IMR-90 (cell line): ENCODE measurements around the gene ST6GALNAC3. TPM values are rescaled to one million over a fixed set of nuclear protein-coding genes. Genes with fewer than 3 reads are reported as not detected.

Source experiments
- ATAC-seq: fragments of 200-7000 bp; cut with Tn5 transposase; 2 replicates; pipeline ENCODE4 v1.9.1; 2020; ENCODE audit warnings: low read depth, mild to moderate bottlenecking, moderate library complexity
- BruUV-seq: library from RNA; stranded (reverse); fragments of 400-500 nt; replicated peaks from 2 replicates; lab custom pipeline; 2021; lab: Mats Ljungman, UMichigan
- CTCF ChIA-PET: fragments of 300-600 bp; formaldehyde crosslinking; extraction: SDS; loops from one replicate; lab custom pipeline; 2021; ENCODE audit warnings: antibody characterized with exemption; lab: Yijun Ruan, JAX
- POLR2A ChIA-PET: fragments of 300-600 bp; sonication (Branson Sonifier 250); formaldehyde crosslinking; loops from one replicate; lab custom pipeline; 2022; ENCODE audit warnings: antibody characterized with exemption; ENCODE audit not compliant: unreplicated experiment; lab: Charles Lee
- DNase-seq: peaks from one replicate; pipeline ENCODE4 v3.0.0; 2013
- H2AFZ ChIP-seq: replicated peaks from 2 replicates; pipeline ENCODE3; 2013; ENCODE audit warnings: low read length, mild to moderate bottlenecking; ENCODE audit not compliant: poor library complexity
- H2AK5ac ChIP-seq: 2 replicates; pipeline ENCODE4 v1.6.1; 2013; ENCODE audit warnings: low read depth, low read length, inconsistent platforms
- H2AK9ac ChIP-seq: replicated peaks from 2 replicates; pipeline ENCODE3; 2013; ENCODE audit warnings: mild to moderate bottlenecking, low read depth, low read length, moderate library complexity; ENCODE audit not compliant: poor library complexity
- H2BK120ac ChIP-seq: 2 replicates; pipeline ENCODE4 v1.6.1; 2013; ENCODE audit warnings: low read depth, low read length, inconsistent platforms
- H2BK15ac ChIP-seq: 3 replicates; pipeline ENCODE4 v1.6.1; 2013; ENCODE audit warnings: low read depth, low read length, inconsistent platforms
- H2BK20ac ChIP-seq: 2 replicates; pipeline ENCODE4 v1.6.1; 2013; ENCODE audit warnings: low read depth, mild to moderate bottlenecking, inconsistent platforms, low read length, moderate library complexity
- H2BK5ac ChIP-seq: 2 replicates; pipeline ENCODE4 v1.6.1; 2013; ENCODE audit warnings: mild to moderate bottlenecking, low read depth, low read length, inconsistent platforms; ENCODE audit not compliant: poor library complexity, severe bottlenecking
- H3K14ac ChIP-seq: replicated peaks from 2 replicates; pipeline ENCODE4 v1.6.1; 2013; ENCODE audit warnings: low read depth, low read length, inconsistent platforms
- H3K18ac ChIP-seq: 2 replicates; pipeline ENCODE4 v1.6.1; 2013; ENCODE audit warnings: low read depth, low read length, control low read depth
- H3K23ac ChIP-seq: 2 replicates; pipeline ENCODE4 v1.6.1; 2013; ENCODE audit warnings: low read depth, low read length, inconsistent platforms
- H3K27ac ChIP-seq: 2 replicates; pipeline ENCODE4 v1.5.1; 2013; ENCODE audit warnings: mild to moderate bottlenecking, control low read depth, low read length; ENCODE audit not compliant: insufficient read depth
- H3K27me3 ChIP-seq: 2 replicates; pipeline ENCODE4 v1.6.1; 2013; ENCODE audit warnings: low read length; ENCODE audit not compliant: control insufficient read depth, insufficient read depth
- H3K36me3 ChIP-seq: 2 replicates; pipeline ENCODE4 v1.6.1; 2013; ENCODE audit warnings: low read length, mixed read lengths; ENCODE audit not compliant: control insufficient read depth, insufficient read depth
- H3K4ac ChIP-seq: 2 replicates; pipeline ENCODE4 v1.6.1; 2013; ENCODE audit warnings: low read depth, low read length, inconsistent platforms
- H3K4me1 ChIP-seq: 2 replicates; pipeline ENCODE4 v1.6.1; 2013; ENCODE audit warnings: low read length, mixed read lengths; ENCODE audit not compliant: control insufficient read depth, insufficient read depth
- H3K4me2 ChIP-seq: 2 replicates; pipeline ENCODE4 v1.6.1; 2013; ENCODE audit warnings: low read depth, mild to moderate bottlenecking, control low read depth, low read length, moderate library complexity
- H3K4me3 ChIP-seq: 2 replicates; pipeline ENCODE4 v1.5.1; 2013; ENCODE audit warnings: low read depth, mild to moderate bottlenecking, control low read depth, low read length, moderate library complexity; ENCODE audit not compliant: insufficient read depth
- H3K56ac ChIP-seq: 2 replicates; pipeline ENCODE4 v1.6.1; 2013; ENCODE audit warnings: low read length, inconsistent platforms; ENCODE audit not compliant: insufficient read depth; ENCODE audit errors: extremely low read depth
- H3K79me1 ChIP-seq, 2 experiments: 2 replicates each; pipeline ENCODE4 v1.6.1; 2013; ENCODE audit warnings: low read length in 2 of 2, inconsistent platforms in 1 of 2, low read depth in 1 of 2
- H3K9ac ChIP-seq: 2 replicates; pipeline ENCODE4 v1.6.1; 2013; ENCODE audit warnings: low read depth, low read length, control low read depth
- H3K9me1 ChIP-seq: 2 replicates; pipeline ENCODE4 v1.6.1; 2013; ENCODE audit warnings: low read length, inconsistent platforms; ENCODE audit not compliant: insufficient read depth
- H3K9me3 ChIP-seq: 2 replicates; pipeline ENCODE4 v1.6.1; 2013; ENCODE audit warnings: low read length; ENCODE audit not compliant: control insufficient read depth, insufficient read depth
- H4K20me1 ChIP-seq: 2 replicates; pipeline ENCODE4 v1.6.1; 2013; ENCODE audit warnings: low read length, inconsistent platforms; ENCODE audit not compliant: insufficient read depth
- H4K5ac ChIP-seq: 2 replicates; pipeline ENCODE4 v1.6.1; 2013; ENCODE audit warnings: mild to moderate bottlenecking, low read depth, low read length, control low read depth
- H4K8ac ChIP-seq, 2 experiments: 2 replicates each; pipeline ENCODE4 v1.6.1; 2013; ENCODE audit warnings: low read depth in 2 of 2, low read length in 2 of 2, control low read depth in 1 of 2, inconsistent platforms in 1 of 2
- H4K91ac ChIP-seq: 2 replicates; pipeline ENCODE4 v1.6.1; 2013; ENCODE audit warnings: low read depth, low read length, inconsistent platforms; ENCODE audit not compliant: insufficient read depth
- CEBPB ChIP-seq: IDR thresholded peaks from 2 replicates; pipeline ENCODE4 v1.6.1; 2012; ENCODE audit warnings: low read depth, low read length, improper control_type of control experiment
- CTCF ChIP-seq: conservative IDR thresholded peaks from 2 replicates; pipeline ENCODE4 v1.5.1; 2012; ENCODE audit warnings: mild to moderate bottlenecking, low read depth, low read length, improper control_type of control experiment
- FOS ChIP-seq: fragments of 150-350 bp; IDR thresholded peaks from 2 replicates; pipeline ENCODE4 v1.6.1; 2016; ENCODE audit warnings: low read depth, low read length
- MXI1 ChIP-seq: IDR thresholded peaks from 2 replicates; pipeline ENCODE4 v1.6.1; 2012; ENCODE audit warnings: low read depth, mild to moderate bottlenecking, low read length, moderate library complexity, borderline replicate concordance
- NFE2L2 ChIP-seq: fragments of 150-350 bp; IDR thresholded peaks from 2 replicates; pipeline ENCODE4 v1.6.1; 2016; ENCODE audit warnings: low read depth, mild to moderate bottlenecking, low read length
- RAD21 ChIP-seq: IDR thresholded peaks from 2 replicates; pipeline ENCODE4 v1.6.1; 2012; ENCODE audit warnings: low read length, improper control_type of control experiment
- RCOR1 ChIP-seq: IDR thresholded peaks from 2 replicates; pipeline ENCODE4 v1.6.1; 2012; ENCODE audit warnings: mild to moderate bottlenecking, low read length, improper control_type of control experiment; ENCODE audit not compliant: insufficient replicate concordance
- dilution Hi-C: fragments of 300-500 bp; cut with HindIII; formaldehyde crosslinking; loops from one replicate; pipeline ENCODE4 v1.14.3; 2018; ENCODE audit warnings: low sequenced_read_pairs; ENCODE audit not compliant: unreplicated experiment
- in situ Hi-C: fragments of 300-500 bp; cut with MboI; formaldehyde crosslinking; loops from 3 replicates; pipeline ENCODE4 v1.14.3; 2019; ENCODE audit warnings: low sequenced_read_pairs, inconsistent platforms, mixed read lengths
- intact Hi-C: fragments of 100-400 bp; cut with micrococcal nuclease; formaldehyde crosslinking; loops from 2 replicates; pipeline ENCODE4 v1.10.0; 2022
- polyA plus RNA-seq, 3 experiments: library from polyadenylated mRNA; depleted of rRNA; stranded (reverse); fragments of >200 nt; gene quantifications; 2 replicates each; pipeline ENCODE4 v1.2.3, GENCODE V29; 2012; ENCODE audit warnings: low replicate concordance in 1 of 3
- total RNA-seq: library from RNA; depleted of rRNA; stranded (reverse); fragments of >200 nt; gene quantifications from 2 replicates; pipeline ENCODE4 v1.2.3, GENCODE V29; 2012

The ST6GALNAC3 gene
- total and polyA plus RNA-seq, 2 of the 4 experiments (the other 2 are of a cell fraction): 0.65 to 1.3 TPM

DNA sequence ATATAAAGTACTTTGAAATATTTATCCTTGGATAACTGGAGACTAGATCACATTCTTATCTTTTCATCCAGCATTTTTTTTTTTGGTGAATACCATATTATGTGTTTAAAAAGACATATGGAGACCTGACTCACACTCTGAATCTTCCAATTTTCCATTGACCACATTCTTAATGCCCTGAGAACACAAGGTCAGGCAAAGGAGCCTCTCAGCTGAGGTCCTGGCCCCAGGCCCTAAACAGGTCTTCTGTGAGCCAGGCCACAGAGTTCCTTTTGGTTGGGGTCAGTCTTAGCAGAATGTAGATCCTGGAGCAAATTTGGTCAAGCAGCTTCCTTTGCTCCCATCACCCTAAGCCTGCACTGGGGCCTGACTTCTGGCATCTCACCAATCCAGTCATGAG, 402.6 kb downstream of the ST6GALNAC3 start:
- H3K23ac ChIP-seq: no peak overlapping the region
- H2AK5ac ChIP-seq: no peak overlapping the region
- DNase-seq: no peak
- no peak overlapping the region for H3K27ac ChIP-seq
- no peaks in the 10 kb centered on the region for H3K27me3 ChIP-seq
- no peak overlapping the region for H2BK20ac ChIP-seq
- intact Hi-C loops: no loop called here
- no peak overlapping the region for H3K14ac ChIP-seq
- POLR2A ChIA-PET: no interaction called here
- H4K91ac ChIP-seq: no peak overlapping the region
- in situ Hi-C loops: no loop called here
- no peaks in the 10 kb centered on the region for H3K36me3 ChIP-seq
- no peaks in the 10 kb centered on the region for H4K20me1 ChIP-seq
- no peaks in the 10 kb centered on the region for H3K9me1 ChIP-seq
- no peak overlapping the region for H2AFZ ChIP-seq
- no peak overlapping the region for H2BK5ac ChIP-seq
- dilution Hi-C loops: no loop called here
- no peaks in the 10 kb centered on the region for H3K79me1 ChIP-seq
- H3K9ac ChIP-seq: no peak overlapping the region
- H3K4me3 ChIP-seq: no peak overlapping the region
- H3K4me1 ChIP-seq: no peaks in the 10 kb centered on the region
- ATAC-seq: no peak
- H3K4me2 ChIP-seq: no peak overlapping the region
- no peak overlapping the region for H3K56ac ChIP-seq
- no peak overlapping the region for H2BK120ac ChIP-seq
- no TSS peak for BruUV-seq
- peak overlapping the region; percentile 42 for H2AK9ac ChIP-seq
- no peak overlapping the region for H3K18ac ChIP-seq
- H4K8ac ChIP-seq: no peak overlapping the region
- H2BK15ac ChIP-seq: no peak overlapping the region
- H3K4ac ChIP-seq: no peak overlapping the region
- CTCF ChIA-PET: no interaction called here
- TF ChIP-seq CTCF (no peak), NFE2L2 (no peak), FOS (no peak), RAD21 (no peak), MXI1 (no peak), CEBPB (no peak), RCOR1 (no peak)
- no peak overlapping the region for H4K5ac ChIP-seq
- H3K9me3 ChIP-seq: no peaks in the 10 kb centered on the region
